NCI-H2171 (cell line): ENCODE results near the gene ACTL7B.
"Not testable (repeated sequence)": the region's sequence is repeated elsewhere in the genome, so short reads cannot be mapped to it uniquely, and the experiment has no call there.

Experiments used
- DNase-seq: peaks from one replicate; lab custom pipeline; 2025; lab: John Stamatoyannopoulos, UW

Gene ACTL7B

GRCh38 chr9:108844856-108845255, 10.9 kb downstream of the ACTL7B start:
- DNase-seq = peak; percentile 78

GRCh38 chr9:108844391-108844790, 11.4 kb downstream of the ACTL7B start:
- peak; percentile 40 for DNase-seq

GRCh38 chr9:108842610-108843295, 13.0 kb downstream of the ACTL7B start:
- no peak for DNase-seq

GRCh38 chr9:108839561-108839960, 16.2 kb downstream of the ACTL7B start:
- not testable (repeated sequence) for DNase-seq

- DNase-seq = no peak
These were observed 17.8 kb downstream of the ACTL7B start for GRCh38 chr9:108838017-108838416.

- DNase-seq = no peak
These were observed 18.3 kb downstream of the ACTL7B start for GRCh38 chr9:108837530-108837929.

- no peak for DNase-seq
These were observed 19.0 kb downstream of the ACTL7B start for GRCh38 chr9:108836781-108837180.

- no peak for DNase-seq
These were observed 19.5 kb downstream of the ACTL7B start for GRCh38 chr9:108836319-108836718.

GRCh38 chr9:108835831-108836230, 20.0 kb downstream of the ACTL7B start:
- DNase-seq = no peak

GRCh38 chr9:108834959-108835665, 20.7 kb downstream of the ACTL7B start:
- no peak for DNase-seq

GRCh38 chr9:108832179-108832500, 23.6 kb downstream of the ACTL7B start:
- DNase-seq = no peak

- no peak for DNase-seq
These were observed 24.1 kb downstream of the ACTL7B start for GRCh38 chr9:108831496-108832178.

- DNase-seq = no peak
These were observed 25.5 kb downstream of the ACTL7B start for GRCh38 chr9:108830272-108830671.

GRCh38 chr9:108823829-108824228, 32.0 kb downstream of the ACTL7B start:
- DNase-seq = no peak

- no peak for DNase-seq
These were observed 39.7 kb downstream of the ACTL7B start for GRCh38 chr9:108816037-108816436.

- no peak for DNase-seq
These were observed 40.6 kb downstream of the ACTL7B start for GRCh38 chr9:108815156-108815555.

- DNase-seq = no peak
These were observed 41.7 kb downstream of the ACTL7B start for GRCh38 chr9:108813951-108814601.

GRCh38 chr9:108812396-108813025, 43.3 kb downstream of the ACTL7B start:
- DNase-seq = no peak

- no peak for DNase-seq
These were observed 43.8 kb downstream of the ACTL7B start for GRCh38 chr9:108811944-108812343.

- DNase-seq = no peak
These were observed 46.5 kb downstream of the ACTL7B start for GRCh38 chr9:108809269-108809668.
